WTC11 (cell line): ENCODE results near the gene SEPTIN8. TPM values are rescaled to one million over a fixed set of nuclear protein-coding genes. Genes with fewer than 3 reads are reported as not detected.

ENCODE experiments used
- ATAC-seq: fragments of 200-7000 bp; cut with Tn5 transposase; 2 replicates; pipeline ENCODE4 v1.10.0; 2021; ENCODE audit warnings: mild to moderate bottlenecking, moderate library complexity
- CTCF ChIA-PET: fragments of 300-600 bp; sonication (Branson Sonifier 250); formaldehyde crosslinking; loops from one replicate; lab custom pipeline; 2021; ENCODE audit warnings: antibody characterized with exemption; lab: Charles Lee
- POLR2A ChIA-PET: fragments of 350-600 bp; sonication (Branson Sonifier 250); formaldehyde crosslinking; loops from one replicate; lab custom pipeline; 2021; ENCODE audit warnings: antibody characterized with exemption; lab: Charles Lee
- DNase-seq: peaks from one replicate; pipeline ENCODE4 v3.0.0; 2021; ENCODE audit warnings: low spot score
- H3K27ac Mint-ChIP-seq: 2 replicates; pipeline ENCODE4 v1.8.0; 2021; ENCODE audit warnings: mixed read lengths
- H3K27me3 Mint-ChIP-seq: 2 replicates; pipeline ENCODE4 v1.8.0; 2021; ENCODE audit warnings: low read depth, mild to moderate bottlenecking, moderate library complexity, mixed read lengths
- H3K36me3 Mint-ChIP-seq: 2 replicates; pipeline ENCODE4 v1.8.0; 2021; ENCODE audit warnings: mixed read lengths
- H3K4me1 Mint-ChIP-seq: 2 replicates; pipeline ENCODE4 v1.8.0; 2022; ENCODE audit warnings: mixed read lengths
- H3K4me3 Mint-ChIP-seq: 2 replicates; pipeline ENCODE4 v1.8.0; 2021; ENCODE audit warnings: mild to moderate bottlenecking, moderate library complexity, mixed read lengths
- H3K9me3 Mint-ChIP-seq: 2 replicates; pipeline ENCODE4 v1.8.0; 2021; ENCODE audit warnings: mixed read lengths
- CBFB ChIP-seq: sonication (generic); formaldehyde crosslinking; IDR thresholded peaks from 2 replicates; pipeline ENCODE4 v1.8.1; 2022; ENCODE audit warnings: mild to moderate bottlenecking, low read depth, missing genetic modification reagents
- ETV6 ChIP-seq: sonication (generic); formaldehyde crosslinking; IDR thresholded peaks from 2 replicates; pipeline ENCODE4 v1.8.1; 2022; ENCODE audit warnings: mild to moderate bottlenecking, missing genetic modification reagents
- GTF2I ChIP-seq: fragments of 250-450 bp; sonication (Bioruptor Pico); conservative IDR thresholded peaks from 2 replicates; pipeline ENCODE4 v1.4.0; 2021; ENCODE audit warnings: mild to moderate bottlenecking
- HMGA2 ChIP-seq: fragments of 250-450 bp; sonication (Bioruptor Pico); IDR thresholded peaks from 2 replicates; pipeline ENCODE4 v1.4.0; 2021; ENCODE audit warnings: mild to moderate bottlenecking, moderate library complexity
- NFE2L1 ChIP-seq: sonication (generic); formaldehyde crosslinking; IDR thresholded peaks from 2 replicates; pipeline ENCODE4 v1.8.1; 2023; ENCODE audit warnings: missing genetic modification reagents
- NR1H2 ChIP-seq: sonication (generic); formaldehyde crosslinking; IDR thresholded peaks from 2 replicates; pipeline ENCODE4 v1.9.0; 2021; ENCODE audit warnings: mild to moderate bottlenecking, moderate library complexity, missing genetic modification reagents
- ZNF121 ChIP-seq: sonication (generic); formaldehyde crosslinking; IDR thresholded peaks from 2 replicates; pipeline ENCODE4 v1.8.0; 2023; ENCODE audit warnings: missing genetic modification reagents
- total RNA-seq: library from RNA; stranded (reverse); gene quantifications from 3 replicates; pipeline ENCODE4 v1.2.3, GENCODE V29; 2021
- TF ChIP-seq, protein P1 (sequence below): sonication (generic); formaldehyde crosslinking; IDR thresholded peaks from 2 replicates; pipeline ENCODE4 v1.8.0; 2023; ENCODE audit warnings: mild to moderate bottlenecking, missing genetic modification reagents
- TF ChIP-seq, protein P2 (sequence below): fragments of 200-600 bp; IDR thresholded peaks from 2 replicates; pipeline ENCODE4 v1.8.0; 2022; ENCODE audit warnings: antibody characterized with exemption
- TF ChIP-seq, protein P3 (sequence below): sonication (generic); formaldehyde crosslinking; IDR thresholded peaks from 2 replicates; pipeline ENCODE4 v1.8.1; 2022; ENCODE audit warnings: mild to moderate bottlenecking, moderate library complexity, missing genetic modification reagents
- TF ChIP-seq, protein P4 (sequence below): fragments of 250-450 bp; sonication (Bioruptor Pico); conservative IDR thresholded peaks from 2 replicates; pipeline ENCODE4 v1.9.0; 2021; ENCODE audit warnings: mild to moderate bottlenecking
- TF ChIP-seq, protein P5 (sequence below): sonication (generic); formaldehyde crosslinking; IDR thresholded peaks from 2 replicates; pipeline ENCODE4 v1.8.1; 2023; ENCODE audit warnings: mild to moderate bottlenecking, missing genetic modification reagents, borderline replicate concordance
- TF ChIP-seq, protein P6 (sequence below): fragments of 250-450 bp; sonication (Bioruptor Pico); IDR thresholded peaks from 2 replicates; pipeline ENCODE4 v1.9.0; 2021; ENCODE audit warnings: moderate library complexity, mild to moderate bottlenecking, inconsistent platforms, borderline replicate concordance
- TF ChIP-seq, protein P7 (sequence below): sonication (generic); formaldehyde crosslinking; IDR thresholded peaks from 2 replicates; pipeline ENCODE4 v1.8.1; 2022; ENCODE audit warnings: low read depth, mild to moderate bottlenecking, moderate library complexity, missing genetic modification reagents, borderline replicate concordance
- TF ChIP-seq, protein P8 (sequence below): sonication (generic); formaldehyde crosslinking; IDR thresholded peaks from 2 replicates; pipeline ENCODE4 v1.8.1; 2022; ENCODE audit warnings: mild to moderate bottlenecking, missing genetic modification reagents, moderate library complexity, borderline replicate concordance

Gene SEPTIN8
- total RNA-seq, 1 experiment from 2014 or later: 35.8 TPM

DNA sequence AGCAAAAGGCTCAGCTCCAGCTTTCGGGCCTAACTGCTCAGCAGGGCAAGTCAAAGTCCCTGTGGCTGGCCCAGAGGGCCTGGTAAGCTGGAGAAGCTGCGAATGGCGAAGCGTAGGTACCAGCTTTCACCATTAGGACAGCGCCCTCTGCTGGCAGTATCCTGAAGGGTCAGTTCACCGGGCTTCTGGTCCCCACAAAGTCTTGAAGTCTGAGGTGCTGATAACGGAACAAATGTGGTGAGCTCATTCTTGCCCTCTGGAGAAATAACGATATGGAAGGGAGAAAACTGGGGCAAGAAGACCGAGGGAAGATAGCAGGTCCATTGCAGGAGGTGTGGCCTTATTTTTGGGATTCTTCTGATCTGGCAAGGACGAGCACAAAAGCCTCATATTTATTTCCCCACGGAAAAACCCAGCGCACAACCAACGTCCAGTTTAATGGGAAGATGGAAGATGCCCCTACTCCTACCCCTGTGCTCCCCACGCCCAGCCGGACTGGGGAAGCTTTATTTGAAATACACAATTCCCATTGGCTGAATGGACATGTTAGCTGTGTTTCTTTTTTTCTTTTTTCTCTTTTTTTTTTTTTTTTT lies 43.2 kb upstream of the SEPTIN8 start:
- ATAC-seq: peak; percentile 55
- TF ChIP-seq ETV6 (CRISPR knock-in tag): no peak
- TF ChIP-seq, protein P1, sequence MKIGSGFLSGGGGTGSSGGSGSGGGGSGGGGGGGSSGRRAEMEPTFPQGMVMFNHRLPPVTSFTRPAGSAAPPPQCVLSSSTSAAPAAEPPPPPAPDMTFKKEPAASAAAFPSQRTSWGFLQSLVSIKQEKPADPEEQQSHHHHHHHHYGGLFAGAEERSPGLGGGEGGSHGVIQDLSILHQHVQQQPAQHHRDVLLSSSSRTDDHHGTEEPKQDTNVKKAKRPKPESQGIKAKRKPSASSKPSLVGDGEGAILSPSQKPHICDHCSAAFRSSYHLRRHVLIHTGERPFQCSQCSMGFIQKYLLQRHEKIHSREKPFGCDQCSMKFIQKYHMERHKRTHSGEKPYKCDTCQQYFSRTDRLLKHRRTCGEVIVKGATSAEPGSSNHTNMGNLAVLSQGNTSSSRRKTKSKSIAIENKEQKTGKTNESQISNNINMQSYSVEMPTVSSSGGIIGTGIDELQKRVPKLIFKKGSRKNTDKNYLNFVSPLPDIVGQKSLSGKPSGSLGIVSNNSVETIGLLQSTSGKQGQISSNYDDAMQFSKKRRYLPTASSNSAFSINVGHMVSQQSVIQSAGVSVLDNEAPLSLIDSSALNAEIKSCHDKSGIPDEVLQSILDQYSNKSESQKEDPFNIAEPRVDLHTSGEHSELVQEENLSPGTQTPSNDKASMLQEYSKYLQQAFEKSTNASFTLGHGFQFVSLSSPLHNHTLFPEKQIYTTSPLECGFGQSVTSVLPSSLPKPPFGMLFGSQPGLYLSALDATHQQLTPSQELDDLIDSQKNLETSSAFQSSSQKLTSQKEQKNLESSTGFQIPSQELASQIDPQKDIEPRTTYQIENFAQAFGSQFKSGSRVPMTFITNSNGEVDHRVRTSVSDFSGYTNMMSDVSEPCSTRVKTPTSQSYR (CRISPR knock-in tag): no peak
- TF ChIP-seq, protein P2, sequence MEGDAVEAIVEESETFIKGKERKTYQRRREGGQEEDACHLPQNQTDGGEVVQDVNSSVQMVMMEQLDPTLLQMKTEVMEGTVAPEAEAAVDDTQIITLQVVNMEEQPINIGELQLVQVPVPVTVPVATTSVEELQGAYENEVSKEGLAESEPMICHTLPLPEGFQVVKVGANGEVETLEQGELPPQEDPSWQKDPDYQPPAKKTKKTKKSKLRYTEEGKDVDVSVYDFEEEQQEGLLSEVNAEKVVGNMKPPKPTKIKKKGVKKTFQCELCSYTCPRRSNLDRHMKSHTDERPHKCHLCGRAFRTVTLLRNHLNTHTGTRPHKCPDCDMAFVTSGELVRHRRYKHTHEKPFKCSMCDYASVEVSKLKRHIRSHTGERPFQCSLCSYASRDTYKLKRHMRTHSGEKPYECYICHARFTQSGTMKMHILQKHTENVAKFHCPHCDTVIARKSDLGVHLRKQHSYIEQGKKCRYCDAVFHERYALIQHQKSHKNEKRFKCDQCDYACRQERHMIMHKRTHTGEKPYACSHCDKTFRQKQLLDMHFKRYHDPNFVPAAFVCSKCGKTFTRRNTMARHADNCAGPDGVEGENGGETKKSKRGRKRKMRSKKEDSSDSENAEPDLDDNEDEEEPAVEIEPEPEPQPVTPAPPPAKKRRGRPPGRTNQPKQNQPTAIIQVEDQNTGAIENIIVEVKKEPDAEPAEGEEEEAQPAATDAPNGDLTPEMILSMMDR: peak; percentile 98
- TF ChIP-seq, protein P3, sequence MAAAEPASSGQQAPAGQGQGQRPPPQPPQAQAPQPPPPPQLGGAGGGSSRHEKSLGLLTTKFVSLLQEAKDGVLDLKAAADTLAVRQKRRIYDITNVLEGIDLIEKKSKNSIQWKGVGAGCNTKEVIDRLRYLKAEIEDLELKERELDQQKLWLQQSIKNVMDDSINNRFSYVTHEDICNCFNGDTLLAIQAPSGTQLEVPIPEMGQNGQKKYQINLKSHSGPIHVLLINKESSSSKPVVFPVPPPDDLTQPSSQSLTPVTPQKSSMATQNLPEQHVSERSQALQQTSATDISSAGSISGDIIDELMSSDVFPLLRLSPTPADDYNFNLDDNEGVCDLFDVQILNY: no peak
- TF ChIP-seq, protein P4, sequence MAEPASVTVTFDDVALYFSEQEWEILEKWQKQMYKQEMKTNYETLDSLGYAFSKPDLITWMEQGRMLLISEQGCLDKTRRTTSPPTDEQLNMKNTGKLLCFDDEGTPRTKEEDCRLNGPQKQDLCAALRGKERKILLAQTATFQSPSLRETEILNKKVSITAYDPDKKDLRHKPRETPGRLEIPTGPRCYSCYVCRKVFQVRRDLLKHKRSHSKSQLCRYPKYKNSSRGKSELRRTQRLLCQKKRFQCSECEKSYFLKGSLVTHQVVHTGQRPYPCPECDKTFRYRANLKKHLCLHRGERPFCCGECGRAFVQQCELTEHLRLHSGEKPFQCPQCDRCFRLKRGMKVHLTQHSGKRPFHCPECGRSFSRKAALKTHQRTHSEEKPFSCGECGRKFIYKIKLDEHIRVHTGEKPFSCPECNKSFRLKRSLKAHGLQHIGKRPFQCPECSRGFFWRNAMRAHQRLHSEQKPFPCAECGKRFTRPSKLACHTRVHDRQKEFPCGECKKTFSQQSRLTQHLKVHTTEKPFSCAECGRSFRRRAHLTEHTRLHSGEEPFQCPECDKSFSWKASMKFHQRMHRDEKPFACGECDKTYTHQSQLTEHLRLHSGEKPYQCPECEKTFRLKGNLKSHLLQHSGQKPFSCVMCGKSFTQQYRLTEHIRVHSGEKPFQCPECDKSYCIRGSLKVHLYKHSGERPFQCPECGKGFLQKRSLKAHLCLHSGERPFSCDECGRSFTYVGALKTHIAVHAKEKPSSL: no peak
- TF ChIP-seq NFE2L1 (CRISPR knock-in tag): no peak
- no peak for TF ChIP-seq CBFB (CRISPR knock-in tag)
- no peak for TF ChIP-seq HMGA2 (CRISPR knock-in tag)
- 0 out of 2 replicates have a peak, but pooled peaks have one; percentile 50 for TF ChIP-seq GTF2I (CRISPR knock-in tag)
- no peak overlapping the region for H3K27ac Mint-ChIP-seq
- H3K36me3 Mint-ChIP-seq: no peaks in the 10 kb centered on the region
- H3K9me3 Mint-ChIP-seq: no peaks in the 10 kb centered on the region
- peak; percentile 97 for DNase-seq
- no peak overlapping the region for H3K4me3 Mint-ChIP-seq
- peaks cover 66% of the 10 kb centered on the region for H3K27me3 Mint-ChIP-seq
- ChIA-PET POLR2A (interaction anchor here (0.6 to 1.2 kb wide), 6 partner anchors 13 to 143 kb away, joined by 3 to 5 read pairs (median 4); partner anchors contain the start of genes CCNI2, GDF9 and UQCRQ), CTCF (interaction anchor here (0.6 to 5.3 kb wide), 54 partner anchors 9 to 841 kb away, joined by 3 to 101 read pairs (median 5); partner anchors contain the start of genes CCNI2, GDF9, HSPA4 and KIF3A)
- peaks cover 18% of the 10 kb centered on the region for H3K4me1 Mint-ChIP-seq

DNA sequence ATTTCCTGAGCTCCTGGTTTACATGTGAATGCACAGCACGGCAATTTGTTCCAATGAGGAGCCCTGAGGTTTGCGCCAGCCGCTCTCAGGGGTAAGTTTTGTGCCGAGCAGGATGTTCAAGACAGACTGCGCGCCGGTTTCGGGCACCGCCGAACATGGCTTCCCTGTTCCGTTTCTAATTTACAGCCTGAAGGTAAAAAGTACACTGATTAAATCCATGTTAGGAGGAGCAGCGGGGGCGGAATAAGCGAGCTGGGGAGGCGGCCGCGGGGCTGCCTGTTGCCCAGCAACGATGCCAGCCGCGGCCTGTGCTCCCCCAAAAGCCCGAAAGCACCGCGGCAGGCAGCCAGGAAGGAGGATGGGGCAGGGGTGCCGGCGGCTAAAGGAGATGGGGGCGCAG lies 42.4 kb upstream of the SEPTIN8 start:
- peaks cover 15% of the 10 kb centered on the region for H3K4me1 Mint-ChIP-seq
- H3K27me3 Mint-ChIP-seq: peaks cover 66% of the 10 kb centered on the region
- DNase-seq (no peak), ATAC-seq (no peak)
- H3K27ac Mint-ChIP-seq: no peak overlapping the region
- H3K36me3 Mint-ChIP-seq: no peaks in the 10 kb centered on the region
- CTCF ChIA-PET: interaction anchor here (0.6 to 5.3 kb wide), 45 partner anchors 8 to 503 kb away, joined by 3 to 101 read pairs (median 6); partner anchors contain the start of genes CCNI2, GDF9, HSPA4 and KIF3A
- H3K4me3 Mint-ChIP-seq: no peak overlapping the region
- H3K9me3 Mint-ChIP-seq: no peaks in the 10 kb centered on the region
- POLR2A ChIA-PET: interaction anchor here (0.7 to 1.2 kb wide), 5 partner anchors 12 to 143 kb away, joined by 3 to 5 read pairs (median 4); partner anchors contain the start of genes CCNI2, GDF9 and UQCRQ
- TF ChIP-seq NR1H2 (CRISPR knock-in tag) (no peak), ZNF121 (CRISPR knock-in tag) (no peak)
- TF ChIP-seq, protein P5, sequence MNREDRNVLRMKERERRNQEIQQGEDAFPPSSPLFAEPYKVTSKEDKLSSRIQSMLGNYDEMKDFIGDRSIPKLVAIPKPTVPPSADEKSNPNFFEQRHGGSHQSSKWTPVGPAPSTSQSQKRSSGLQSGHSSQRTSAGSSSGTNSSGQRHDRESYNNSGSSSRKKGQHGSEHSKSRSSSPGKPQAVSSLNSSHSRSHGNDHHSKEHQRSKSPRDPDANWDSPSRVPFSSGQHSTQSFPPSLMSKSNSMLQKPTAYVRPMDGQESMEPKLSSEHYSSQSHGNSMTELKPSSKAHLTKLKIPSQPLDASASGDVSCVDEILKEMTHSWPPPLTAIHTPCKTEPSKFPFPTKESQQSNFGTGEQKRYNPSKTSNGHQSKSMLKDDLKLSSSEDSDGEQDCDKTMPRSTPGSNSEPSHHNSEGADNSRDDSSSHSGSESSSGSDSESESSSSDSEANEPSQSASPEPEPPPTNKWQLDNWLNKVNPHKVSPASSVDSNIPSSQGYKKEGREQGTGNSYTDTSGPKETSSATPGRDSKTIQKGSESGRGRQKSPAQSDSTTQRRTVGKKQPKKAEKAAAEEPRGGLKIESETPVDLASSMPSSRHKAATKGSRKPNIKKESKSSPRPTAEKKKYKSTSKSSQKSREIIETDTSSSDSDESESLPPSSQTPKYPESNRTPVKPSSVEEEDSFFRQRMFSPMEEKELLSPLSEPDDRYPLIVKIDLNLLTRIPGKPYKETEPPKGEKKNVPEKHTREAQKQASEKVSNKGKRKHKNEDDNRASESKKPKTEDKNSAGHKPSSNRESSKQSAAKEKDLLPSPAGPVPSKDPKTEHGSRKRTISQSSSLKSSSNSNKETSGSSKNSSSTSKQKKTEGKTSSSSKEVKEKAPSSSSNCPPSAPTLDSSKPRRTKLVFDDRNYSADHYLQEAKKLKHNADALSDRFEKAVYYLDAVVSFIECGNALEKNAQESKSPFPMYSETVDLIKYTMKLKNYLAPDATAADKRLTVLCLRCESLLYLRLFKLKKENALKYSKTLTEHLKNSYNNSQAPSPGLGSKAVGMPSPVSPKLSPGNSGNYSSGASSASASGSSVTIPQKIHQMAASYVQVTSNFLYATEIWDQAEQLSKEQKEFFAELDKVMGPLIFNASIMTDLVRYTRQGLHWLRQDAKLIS (CRISPR knock-in tag): no peak
- TF ChIP-seq, protein P6, sequence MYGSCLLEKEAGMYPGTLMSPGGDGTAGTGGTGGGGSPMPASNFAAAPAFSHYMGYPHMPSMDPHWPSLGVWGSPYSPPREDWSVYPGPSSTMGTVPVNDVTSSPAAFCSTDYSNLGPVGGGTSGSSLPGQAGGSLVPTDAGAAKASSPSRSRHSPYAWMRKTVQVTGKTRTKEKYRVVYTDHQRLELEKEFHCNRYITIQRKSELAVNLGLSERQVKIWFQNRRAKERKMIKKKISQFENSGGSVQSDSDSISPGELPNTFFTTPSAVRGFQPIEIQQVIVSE (CRISPR knock-in tag): no peak
- TF ChIP-seq, protein P7, sequence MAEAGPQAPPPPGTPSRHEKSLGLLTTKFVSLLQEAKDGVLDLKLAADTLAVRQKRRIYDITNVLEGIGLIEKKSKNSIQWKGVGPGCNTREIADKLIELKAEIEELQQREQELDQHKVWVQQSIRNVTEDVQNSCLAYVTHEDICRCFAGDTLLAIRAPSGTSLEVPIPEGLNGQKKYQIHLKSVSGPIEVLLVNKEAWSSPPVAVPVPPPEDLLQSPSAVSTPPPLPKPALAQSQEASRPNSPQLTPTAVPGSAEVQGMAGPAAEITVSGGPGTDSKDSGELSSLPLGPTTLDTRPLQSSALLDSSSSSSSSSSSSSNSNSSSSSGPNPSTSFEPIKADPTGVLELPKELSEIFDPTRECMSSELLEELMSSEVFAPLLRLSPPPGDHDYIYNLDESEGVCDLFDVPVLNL (CRISPR knock-in tag): no peak
- TF ChIP-seq, protein P8, sequence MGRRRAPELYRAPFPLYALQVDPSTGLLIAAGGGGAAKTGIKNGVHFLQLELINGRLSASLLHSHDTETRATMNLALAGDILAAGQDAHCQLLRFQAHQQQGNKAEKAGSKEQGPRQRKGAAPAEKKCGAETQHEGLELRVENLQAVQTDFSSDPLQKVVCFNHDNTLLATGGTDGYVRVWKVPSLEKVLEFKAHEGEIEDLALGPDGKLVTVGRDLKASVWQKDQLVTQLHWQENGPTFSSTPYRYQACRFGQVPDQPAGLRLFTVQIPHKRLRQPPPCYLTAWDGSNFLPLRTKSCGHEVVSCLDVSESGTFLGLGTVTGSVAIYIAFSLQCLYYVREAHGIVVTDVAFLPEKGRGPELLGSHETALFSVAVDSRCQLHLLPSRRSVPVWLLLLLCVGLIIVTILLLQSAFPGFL (CRISPR knock-in tag): no peak
- TF ChIP-seq, protein P4: no peak
